Measurements from ENCODE around the gene AP4B1.

Gene AP4B1

GRCh38 chr1:113881661-113882060, 22.9 kb downstream of the AP4B1 start:
- TF ChIP-seq, protein P1, sequence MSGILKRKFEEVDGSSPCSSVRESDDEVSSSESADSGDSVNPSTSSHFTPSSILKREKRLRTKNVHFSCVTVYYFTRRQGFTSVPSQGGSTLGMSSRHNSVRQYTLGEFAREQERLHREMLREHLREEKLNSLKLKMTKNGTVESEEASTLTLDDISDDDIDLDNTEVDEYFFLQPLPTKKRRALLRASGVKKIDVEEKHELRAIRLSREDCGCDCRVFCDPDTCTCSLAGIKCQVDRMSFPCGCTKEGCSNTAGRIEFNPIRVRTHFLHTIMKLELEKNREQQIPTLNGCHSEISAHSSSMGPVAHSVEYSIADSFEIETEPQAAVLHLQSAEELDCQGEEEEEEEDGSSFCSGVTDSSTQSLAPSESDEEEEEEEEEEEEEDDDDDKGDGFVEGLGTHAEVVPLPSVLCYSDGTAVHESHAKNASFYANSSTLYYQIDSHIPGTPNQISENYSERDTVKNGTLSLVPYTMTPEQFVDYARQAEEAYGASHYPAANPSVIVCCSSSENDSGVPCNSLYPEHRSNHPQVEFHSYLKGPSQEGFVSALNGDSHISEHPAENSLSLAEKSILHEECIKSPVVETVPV (CRISPR knock-in tag; IDR thresholded peaks at IDR 0.05) = no peak
- TF ChIP-seq ZNF8 (CRISPR knock-in tag; IDR thresholded peaks at IDR 0.05) = no peak
- ATAC-seq = no peak

DNA sequence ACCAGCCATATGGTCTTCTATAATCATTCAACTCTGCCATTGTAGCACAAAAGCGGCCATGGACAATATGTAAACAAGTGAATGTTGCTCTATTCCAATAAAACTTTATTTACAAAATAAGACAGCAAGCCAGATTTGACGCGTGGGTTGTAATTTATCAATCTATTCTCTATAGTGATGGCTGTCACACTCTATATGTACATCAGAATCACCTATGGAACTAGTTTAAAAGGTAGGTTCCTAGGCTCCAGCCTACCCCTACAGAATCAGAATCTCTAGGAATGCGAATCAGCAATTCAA, 24.9 kb downstream of the AP4B1 start:
- no peak for ATAC-seq
- TF ChIP-seq GLIS3 (CRISPR knock-in tag; IDR thresholded peaks at IDR 0.05) (no peak), TCF4 (CRISPR knock-in tag; IDR thresholded peaks at IDR 0.05; ENCODE audit: borderline replicate concordance) (no peak), ISL1 (CRISPR knock-in tag; IDR thresholded peaks at IDR 0.05) (no peak), CREB5 (CRISPR knock-in tag; IDR thresholded peaks at IDR 0.05; ENCODE audit: low read depth) (no peak), TOX (CRISPR knock-in tag; IDR thresholded peaks at IDR 0.05; ENCODE audit: borderline replicate concordance) (no peak), CSDC2 (CRISPR knock-in tag; IDR thresholded peaks at IDR 0.05) (no peak), RARB (CRISPR knock-in tag; IDR thresholded peaks at IDR 0.05) (no peak), ZNF70 (CRISPR knock-in tag; IDR thresholded peaks at IDR 0.05) (no peak), OSR1 (CRISPR knock-in tag; IDR thresholded peaks at IDR 0.05) (no peak), POU6F1 (CRISPR knock-in tag; IDR thresholded peaks at IDR 0.05; ENCODE audit: borderline replicate concordance, low read depth) (no peak), ZC3H10 (CRISPR knock-in tag; IDR thresholded peaks at IDR 0.05) (no peak), ZFP3 (CRISPR knock-in tag; IDR thresholded peaks at IDR 0.05) (no peak), BACH2 (CRISPR knock-in tag; IDR thresholded peaks at IDR 0.05; ENCODE audit: borderline replicate concordance) (no peak), PPARA (CRISPR knock-in tag; IDR thresholded peaks at IDR 0.05; ENCODE audit: borderline replicate concordance) (no peak), SNAI2 (CRISPR knock-in tag; IDR thresholded peaks at IDR 0.05) (no peak), ARNTL (CRISPR knock-in tag; IDR thresholded peaks at IDR 0.05; ENCODE audit: borderline replicate concordance, low read depth) (no peak), ZNF565 (CRISPR knock-in tag; conservative IDR thresholded peaks at IDR 0.05; ENCODE audit: low read depth) (no peak), ZNF8 (CRISPR knock-in tag; IDR thresholded peaks at IDR 0.05) (no peak), ZFP30 (CRISPR knock-in tag; IDR thresholded peaks at IDR 0.05) (no peak)
- TF ChIP-seq, protein P1 (CRISPR knock-in tag; IDR thresholded peaks at IDR 0.05) = no peak

GRCh38 chr1:113876176-113876575, 28.4 kb downstream of the AP4B1 start:
- ATAC-seq = no peak
- TF ChIP-seq GLIS3 (CRISPR knock-in tag; IDR thresholded peaks at IDR 0.05) = no peak
- TF ChIP-seq ZNF70 (CRISPR knock-in tag; IDR thresholded peaks at IDR 0.05) = no peak
- TF ChIP-seq, protein P1 (CRISPR knock-in tag; IDR thresholded peaks at IDR 0.05) = no peak
- TF ChIP-seq SNAI2 (CRISPR knock-in tag; IDR thresholded peaks at IDR 0.05) = no peak
- no peak for TF ChIP-seq ZFP3 (CRISPR knock-in tag; IDR thresholded peaks at IDR 0.05)
- TF ChIP-seq ISL1 (CRISPR knock-in tag; IDR thresholded peaks at IDR 0.05) = no peak
- TF ChIP-seq BACH2 (CRISPR knock-in tag; IDR thresholded peaks at IDR 0.05; ENCODE audit: borderline replicate concordance) = no peak
- TF ChIP-seq TCF4 (CRISPR knock-in tag; IDR thresholded peaks at IDR 0.05; ENCODE audit: borderline replicate concordance) = no peak
- TF ChIP-seq PPARA (CRISPR knock-in tag; IDR thresholded peaks at IDR 0.05; ENCODE audit: borderline replicate concordance) = no peak
- no peak for TF ChIP-seq RARB (CRISPR knock-in tag; IDR thresholded peaks at IDR 0.05)
- TF ChIP-seq ARNTL (CRISPR knock-in tag; IDR thresholded peaks at IDR 0.05; ENCODE audit: borderline replicate concordance, low read depth) = no peak
- TF ChIP-seq TSHZ2 (CRISPR knock-in tag; IDR thresholded peaks at IDR 0.05) = no peak
- no peak for TF ChIP-seq PATZ1 (CRISPR knock-in tag; IDR thresholded peaks at IDR 0.05; ENCODE audit: borderline replicate concordance)
- TF ChIP-seq ZC3H10 (CRISPR knock-in tag; IDR thresholded peaks at IDR 0.05) = no peak
- no peak for TF ChIP-seq ZNF565 (CRISPR knock-in tag; conservative IDR thresholded peaks at IDR 0.05; ENCODE audit: low read depth)
- no peak for TF ChIP-seq TOX (CRISPR knock-in tag; IDR thresholded peaks at IDR 0.05; ENCODE audit: borderline replicate concordance)
- no peak for TF ChIP-seq POU6F1 (CRISPR knock-in tag; IDR thresholded peaks at IDR 0.05; ENCODE audit: borderline replicate concordance, low read depth)
- TF ChIP-seq OSR1 (CRISPR knock-in tag; IDR thresholded peaks at IDR 0.05) = no peak

Data from SK-N-SH treated with all-trans-retinoic acid at 6 μM for 48 hours (cell line).